ENCODE measurements around the gene UBQLN1. TPM values are rescaled to one million over a fixed set of nuclear protein-coding genes. Genes with fewer than 3 reads are reported as not detected.

Gene UBQLN1
- total RNA-seq, 1 experiment from 2014 or later: 162 TPM

DNA sequence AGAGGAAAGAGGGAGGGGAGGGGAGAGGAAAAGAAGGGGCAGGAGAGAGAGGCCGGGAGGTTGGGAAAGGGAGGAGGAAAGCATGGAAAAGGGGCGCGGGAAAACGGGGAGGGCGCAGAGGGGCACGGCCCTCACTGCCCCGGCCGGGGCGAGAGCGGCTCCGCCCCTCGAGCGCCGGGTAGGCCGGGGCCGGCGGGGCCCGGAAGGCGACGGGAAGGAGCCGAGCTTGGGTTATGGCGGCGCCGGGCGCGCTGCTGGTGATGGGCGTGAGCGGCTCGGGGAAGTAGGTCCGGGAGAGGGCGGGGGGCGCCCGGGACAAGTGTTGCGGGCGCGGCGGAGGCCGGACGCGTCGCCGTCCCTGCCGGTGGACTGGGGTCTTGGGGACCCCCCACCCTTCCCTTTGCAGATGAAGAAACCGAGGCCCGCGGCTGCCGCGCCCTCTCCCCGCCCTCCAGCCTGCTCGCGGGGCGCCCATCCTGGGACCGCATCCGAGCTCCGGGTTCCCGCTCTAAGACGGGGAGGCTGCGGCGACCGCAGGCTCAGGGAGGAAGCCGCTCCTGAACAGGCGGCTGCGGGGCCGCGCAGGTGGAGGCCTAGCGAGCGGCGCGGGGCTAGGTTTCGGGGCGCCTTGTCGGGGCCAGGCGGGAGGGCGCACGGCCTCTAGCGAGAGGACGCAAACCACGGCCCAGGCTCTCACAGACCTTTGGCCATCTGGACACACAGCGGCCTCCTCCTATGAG is 84.6 kb downstream of the UBQLN1 start, which contains the start of gene IDNK:
Gene IDNK, plus strand, starts transcription at position 205 of the 740 bp plus-strand sequence. Its CDS starts 29 bp downstream, at position 234.
- H3K27ac ChIP-seq (ENCODE audit: low read depth, low read length, poor library complexity, severe bottlenecking): peak within 1 kb of the TSS; percentile 89
- no peak for TF ChIP-seq EZH2 (IDR thresholded peaks at IDR 0.05; ENCODE audit: borderline replicate concordance, low read depth, low read length, poor library complexity, severe bottlenecking)
- no peak for TF ChIP-seq CTCF (conservative IDR thresholded peaks at IDR 0.05; ENCODE audit: low read depth, low read length)
- peak; percentile 23 for DNase-seq (ENCODE audit: low spot score)
- intact Hi-C loops (cut with micrococcal nuclease; ENCODE audit: unreplicated experiment): loop anchor here (2.0 to 5.0 kb wide), 3 partner anchors 86 to 639 kb away; no protein-coding TSS in a partner anchor
- BruUV-seq (replicated peaks): no TSS peak
- H3K4me1 ChIP-seq (ENCODE audit: insufficient read depth, low read length, poor library complexity, severe bottlenecking): peaks cover 19% of the 10 kb centered on the region
- CTCF ChIA-PET: interaction anchor here (1.6 kb wide), 1 partner anchor 289 kb away, joined by 3 read pairs; no protein-coding TSS in a partner anchor
- no peaks in the 10 kb centered on the region for H3K9me3 ChIP-seq (ENCODE audit: low read depth, low read length, poor library complexity, severe bottlenecking)
- peak within 1 kb of the TSS; percentile 68 for H3K4me3 ChIP-seq (ENCODE audit: low read depth, low read length, poor library complexity, severe bottlenecking)
- no peaks in the 10 kb centered on the region for H3K27me3 ChIP-seq (replicated peaks; ENCODE audit: insufficient read depth, low read depth, low read length, poor library complexity)
- H3K36me3 ChIP-seq (ENCODE audit: insufficient read depth, low read length, poor library complexity, severe bottlenecking): no peaks in the 10 kb centered on the region
- POLR2A ChIA-PET (ENCODE audit: low non-redundant PET): interaction anchor here (0.8 kb wide), 1 partner anchor 10 kb away, joined by 4 read pairs; no protein-coding TSS in a partner anchor

- no TSS peak for BruUV-seq (replicated peaks)
- H3K27ac ChIP-seq (ENCODE audit: low read depth, low read length, poor library complexity, severe bottlenecking): peak overlapping the region; percentile 89
- intact Hi-C loops (cut with micrococcal nuclease; ENCODE audit: unreplicated experiment): loop anchor here (2.0 to 5.0 kb wide), 3 partner anchors 86 to 640 kb away; no protein-coding TSS in a partner anchor
- no peaks in the 10 kb centered on the region for H3K36me3 ChIP-seq (ENCODE audit: insufficient read depth, low read length, poor library complexity, severe bottlenecking)
- no peaks in the 10 kb centered on the region for H3K9me3 ChIP-seq (ENCODE audit: low read depth, low read length, poor library complexity, severe bottlenecking)
- no peaks in the 10 kb centered on the region for H3K27me3 ChIP-seq (replicated peaks; ENCODE audit: insufficient read depth, low read depth, low read length, poor library complexity)
- ChIA-PET POLR2A (ENCODE audit: low non-redundant PET) (interaction anchor here (0.8 kb wide), 1 partner anchor 10 kb away, joined by 4 read pairs; no protein-coding TSS in a partner anchor), CTCF (no interaction called here)
- peaks cover 19% of the 10 kb centered on the region for H3K4me1 ChIP-seq (ENCODE audit: insufficient read depth, low read length, poor library complexity, severe bottlenecking)
- DNase-seq (ENCODE audit: low spot score): peak; percentile 83
- TF ChIP-seq EZH2 (IDR thresholded peaks at IDR 0.05; ENCODE audit: borderline replicate concordance, low read depth, low read length, poor library complexity, severe bottlenecking) (no peak), CTCF (conservative IDR thresholded peaks at IDR 0.05; ENCODE audit: low read depth, low read length) (no peak)
- H3K4me3 ChIP-seq (ENCODE audit: low read depth, low read length, poor library complexity, severe bottlenecking): peak overlapping the region; percentile 68
Observed at GRCh38 chr9:83622433-83622938, 85.3 kb downstream of the UBQLN1 start.

- Histone ChIP-seq H3K9me3 (ENCODE audit: low read depth, low read length, poor library complexity, severe bottlenecking) (no peaks in the 10 kb centered on the region), H3K27me3 (replicated peaks; ENCODE audit: insufficient read depth, low read depth, low read length, poor library complexity) (no peaks in the 10 kb centered on the region), H3K27ac (ENCODE audit: low read depth, low read length, poor library complexity, severe bottlenecking) (no peak overlapping the region), H3K4me1 (ENCODE audit: insufficient read depth, low read length, poor library complexity, severe bottlenecking) (peaks cover 19% of the 10 kb centered on the region), H3K4me3 (ENCODE audit: low read depth, low read length, poor library complexity, severe bottlenecking) (no peak overlapping the region), H3K36me3 (ENCODE audit: insufficient read depth, low read length, poor library complexity, severe bottlenecking) (no peaks in the 10 kb centered on the region)
- POLR2A ChIA-PET (ENCODE audit: low non-redundant PET): interaction anchor here (0.7 kb wide), 1 partner anchor 41 kb away, joined by 4 read pairs; no protein-coding TSS in a partner anchor
- intact Hi-C loops (cut with micrococcal nuclease; ENCODE audit: unreplicated experiment): loop anchor here (2.0 to 5.0 kb wide), 3 partner anchors 191 to 641 kb away; no protein-coding TSS in a partner anchor
- CTCF ChIA-PET: interaction anchor here (0.6 to 1.0 kb wide), 6 partner anchors 117 to 559 kb away, joined by 3 to 5 read pairs (median 3); no protein-coding TSS in a partner anchor
- no TSS peak for BruUV-seq (replicated peaks)
- TF ChIP-seq EZH2 (IDR thresholded peaks at IDR 0.05; ENCODE audit: borderline replicate concordance, low read depth, low read length, poor library complexity, severe bottlenecking): no peak
- TF ChIP-seq CTCF (conservative IDR thresholded peaks at IDR 0.05; ENCODE audit: low read depth, low read length): peak; percentile 77
- peak; percentile 81 for DNase-seq (ENCODE audit: low spot score)
Observed at GRCh38 chr9:83620841-83621636, 86.7 kb downstream of the UBQLN1 start.
